Stomach (tissue), 9 donors: ENCODE measurements around the gene AIF1. TPM values are rescaled to one million over a fixed set of nuclear protein-coding genes. Genes with fewer than 3 reads are reported as not detected.
A peak's percentile ranks its signal among the peaks of the same experiment; 100 is the strongest.

Experiments used
- DNase-seq, 2 donors: peaks; one replicate each; pipeline versions ENCODE4 v3.0.0 to v3.0.0-alpha.2; 2013 to 2019
- H3K27ac ChIP-seq, 5 donors: fragments of 200-600 bp in 4 of 5; sonication (generic) in 4 of 5; one replicate each; pipeline ENCODE4 v1.5.1; 2013 to 2019; ENCODE audit warnings: mild to moderate bottlenecking in 1 of 5, moderate library complexity in 1 of 5
- H3K27me3 ChIP-seq, 3 donors: fragments of 200-600 bp; sonication (generic); one replicate each; pipeline ENCODE4 v1.5.1; 2017 to 2019; ENCODE audit warnings: mixed run types in 1 of 3
- H3K36me3 ChIP-seq, 4 donors: fragments of 200-600 bp; sonication (generic); 1 replicate in 3 of 4; 2 replicates in 1 of 4; pipeline ENCODE4 v1.5.1; 2016 to 2019
- H3K4me1 ChIP-seq, 4 donors: fragments of 200-600 bp; sonication (generic); one replicate each; pipeline ENCODE4 v1.5.1; 2016 to 2019
- H3K4me3 ChIP-seq, 4 donors: fragments of 200-600 bp; sonication (generic) in 3 of 4; one replicate each; pipeline ENCODE4 v1.5.1; 2016 to 2019; ENCODE audit warnings: mild to moderate bottlenecking in 1 of 4
- H3K9me3 ChIP-seq, 4 donors: fragments of 200-600 bp; sonication (generic); one replicate each; pipeline ENCODE4 v1.5.1; 2016 to 2019
- EP300 ChIP-seq: sonication (generic); formaldehyde crosslinking; IDR thresholded peaks from one replicate; pipeline ENCODE4 v1.6.1; 2017; ENCODE audit warnings: antibody characterized with exemption
- POLR2A ChIP-seq, 4 donors: fragments of 450-650 bp; IDR thresholded peaks; one replicate each; pipeline ENCODE4 v1.6.1; 2016; ENCODE audit warnings: antibody characterized with exemption in 4 of 4, control low read depth in 2 of 4, mild to moderate bottlenecking in 1 of 4, moderate library complexity in 1 of 4
- POLR2AphosphoS5 ChIP-seq, 3 donors: sonication (generic); formaldehyde crosslinking; IDR thresholded peaks; one replicate each; pipeline ENCODE4 v1.6.1; 2016; ENCODE audit warnings: antibody characterized with exemption in 3 of 3
- WGBS, 5 donors: extraction: QIAGEN DNeasy Blood & Tissue Kit in 3 of 5; methylation state at CpG; one replicate each; pipeline versions ENCODE4 v1.1.5 to v1.1.7; 2013 to 2018; 5-methylcytosine and 5-hydroxymethylcytosine counted together
- intact Hi-C: fragments of 100-400 bp; cut with DNase I; formaldehyde crosslinking; loops from one replicate; pipeline ENCODE4 v1.15.1; 2023; ENCODE audit warnings: low total_unique reads
- polyA plus RNA-seq, 3 donors: library from polyadenylated mRNA; stranded (reverse); fragments of 200-250 nt; gene quantifications; one replicate each; pipeline ENCODE4 v1.2.3, GENCODE V29; 2013
- total RNA-seq, 5 donors: library from RNA; depleted of rRNA; stranded (reverse); fragments of >200 nt; gene quantifications; one replicate each; pipeline versions ENCODE4 v1.1.0 to v1.2.3, GENCODE V29; 2014 to 2016
- TF ChIP-seq, protein P1 (sequence below), 7 experiments: fragments of 450-650 bp in 4 of 7; fragments of 200-600 bp in 3 of 7; sonication (generic) in 3 of 7; IDR thresholded peaks; one replicate each; pipeline ENCODE4 v1.5.1; 2016 to 2019; ENCODE audit warnings: antibody characterized with exemption in 7 of 7, control low read depth in 2 of 7, mild to moderate bottlenecking in 1 of 7
- donor health status: healthy with polysubstance abuse.
- donor health status: Bipolar disorder and iron deficiency.
- donor health status: healthy.

The AIF1 gene
- total and polyA plus RNA-seq, 8 donors, result 3.2 to 74.2 (median 28.2) TPM; not detected in 1

DNA sequence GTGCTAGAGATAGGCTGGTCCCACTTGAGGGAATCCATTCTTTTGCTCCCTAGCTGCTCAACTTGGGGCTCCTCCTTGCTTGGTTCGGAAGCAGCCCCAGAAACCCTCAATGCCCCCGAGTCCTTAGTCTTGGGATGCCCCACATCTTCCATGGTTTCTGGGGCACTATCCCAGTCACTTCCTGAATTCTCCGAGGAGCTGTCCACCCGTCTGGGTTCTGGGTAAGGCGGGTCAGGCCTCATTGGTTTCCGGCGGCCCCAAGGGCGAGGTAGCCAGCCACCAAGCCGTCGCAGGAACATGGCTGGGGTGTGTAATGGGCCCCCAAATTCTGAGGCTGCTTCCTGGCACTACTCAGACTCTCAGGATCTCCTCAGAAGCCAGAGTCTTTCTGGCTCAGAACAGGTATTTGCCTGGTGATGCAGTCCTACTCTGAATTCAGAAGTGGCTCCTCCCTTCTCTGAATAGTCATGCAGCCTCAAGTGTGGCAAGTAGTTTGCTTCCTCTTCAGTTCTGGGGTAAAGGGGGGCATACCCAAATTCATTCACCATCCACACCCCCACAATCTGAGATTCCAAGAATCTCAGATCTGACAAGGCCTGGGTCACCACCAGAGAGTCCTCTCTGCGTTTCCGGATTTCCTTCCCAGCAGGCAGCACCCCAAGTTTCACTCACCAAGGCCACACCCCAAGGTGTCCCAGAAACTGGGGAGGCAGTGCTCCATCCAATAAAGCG lies 44.8 kb downstream of the AIF1 start:
- no peaks in the 10 kb centered on the region for H3K9me3 ChIP-seq
- H3K27ac ChIP-seq, result peak overlapping the region; percentile 78 to 93 (median 91)
- H3K4me3 ChIP-seq, result peak overlapping the region; percentile 69 to 87 (median 80)
- TF ChIP-seq POLR2AphosphoS5 (IDR thresholded peaks at IDR 0.05) (no peak), POLR2A (IDR thresholded peaks at IDR 0.05) (no peak), EP300 (no peak)
- TF ChIP-seq, protein P1, sequence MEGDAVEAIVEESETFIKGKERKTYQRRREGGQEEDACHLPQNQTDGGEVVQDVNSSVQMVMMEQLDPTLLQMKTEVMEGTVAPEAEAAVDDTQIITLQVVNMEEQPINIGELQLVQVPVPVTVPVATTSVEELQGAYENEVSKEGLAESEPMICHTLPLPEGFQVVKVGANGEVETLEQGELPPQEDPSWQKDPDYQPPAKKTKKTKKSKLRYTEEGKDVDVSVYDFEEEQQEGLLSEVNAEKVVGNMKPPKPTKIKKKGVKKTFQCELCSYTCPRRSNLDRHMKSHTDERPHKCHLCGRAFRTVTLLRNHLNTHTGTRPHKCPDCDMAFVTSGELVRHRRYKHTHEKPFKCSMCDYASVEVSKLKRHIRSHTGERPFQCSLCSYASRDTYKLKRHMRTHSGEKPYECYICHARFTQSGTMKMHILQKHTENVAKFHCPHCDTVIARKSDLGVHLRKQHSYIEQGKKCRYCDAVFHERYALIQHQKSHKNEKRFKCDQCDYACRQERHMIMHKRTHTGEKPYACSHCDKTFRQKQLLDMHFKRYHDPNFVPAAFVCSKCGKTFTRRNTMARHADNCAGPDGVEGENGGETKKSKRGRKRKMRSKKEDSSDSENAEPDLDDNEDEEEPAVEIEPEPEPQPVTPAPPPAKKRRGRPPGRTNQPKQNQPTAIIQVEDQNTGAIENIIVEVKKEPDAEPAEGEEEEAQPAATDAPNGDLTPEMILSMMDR (IDR thresholded peaks at IDR 0.05), result no peak
- peaks cover 14 to 52% (median 48%) of the 10 kb centered on the region in 4 donors for H3K36me3 ChIP-seq
- H3K27me3 ChIP-seq, result no peaks in the 10 kb centered on the region
- 6 to 28% (median 12%) methylated on average over 13 of the region's 13 CpGs for WGBS, 5 donors
- DNase-seq, result peak in 1 of 2 donors; percentile 54
- intact Hi-C loops, result no loop called here
- H3K4me1 ChIP-seq, result peaks cover 40 to 85% (median 76%) of the 10 kb centered on the region in 4 donors

DNA sequence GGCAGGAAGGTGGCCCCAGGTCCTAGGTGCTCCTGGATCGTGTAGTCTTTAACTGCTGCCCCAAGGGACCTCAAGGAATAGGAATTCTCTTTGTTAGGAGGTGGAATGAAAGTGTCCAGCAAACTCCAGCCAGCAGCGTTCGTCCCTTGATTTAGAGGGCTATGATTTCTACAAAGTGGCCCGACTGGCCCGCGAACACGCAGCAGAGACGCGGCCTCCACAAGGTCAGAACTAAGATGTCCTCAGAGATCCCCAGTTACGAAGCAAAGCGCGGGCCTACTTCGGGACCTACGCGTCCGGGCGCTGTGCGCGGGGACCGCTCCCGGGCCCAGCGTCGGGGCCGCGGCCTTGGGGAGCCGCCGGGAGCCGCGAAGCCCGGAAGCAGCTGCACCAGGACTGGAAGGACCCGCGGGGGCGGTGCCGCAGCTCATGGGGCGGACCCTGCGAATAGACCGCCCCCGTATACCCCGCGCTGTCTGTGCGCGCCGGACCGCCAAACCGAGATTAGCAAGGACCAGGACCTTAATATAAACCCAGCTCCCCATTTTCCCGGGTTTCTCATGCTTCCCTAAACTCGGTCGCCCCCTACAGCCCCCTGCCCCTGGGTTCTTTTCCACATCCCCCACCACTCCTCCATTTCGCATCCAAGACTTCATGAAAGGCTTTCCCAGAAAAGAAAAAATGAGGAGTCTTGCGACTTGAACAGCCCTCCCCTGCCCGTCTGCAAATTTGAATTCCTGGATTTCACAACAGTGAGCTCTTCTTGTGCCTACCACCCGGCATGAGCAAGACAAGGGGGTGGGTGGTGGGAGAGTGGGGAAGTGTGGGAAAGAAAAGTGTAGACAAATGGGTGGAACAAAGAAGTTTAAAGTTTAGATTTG lies 45.6 kb downstream of the AIF1 start, which contains the start of gene C6orf47:
Gene C6orf47 (minus strand): TSS at position 398 of the 881 bp plus-strand sequence. CDS start 831 bp downstream, outside the sequence.
- Histone ChIP-seq H3K27me3 (no peaks in the 10 kb centered on the region), H3K4me1 (peaks cover 40 to 82% (median 75%) of the 10 kb centered on the region in 4 donors), H3K36me3 (peaks cover 14 to 50% (median 41%) of the 10 kb centered on the region in 4 donors), H3K9me3 (no peaks in the 10 kb centered on the region), H3K4me3 (peak within 1 kb of the TSS; percentile 69 to 87 (median 80)), H3K27ac (peak within 1 kb of the TSS; percentile 78 to 93 (median 91))
- TF ChIP-seq POLR2AphosphoS5 (IDR thresholded peaks at IDR 0.05), result peak; percentile 55 to 97 (median 89)
- TF ChIP-seq, protein P1 (IDR thresholded peaks at IDR 0.05), result no peak
- TF ChIP-seq POLR2A (IDR thresholded peaks at IDR 0.05), result peak in 1 of 4 donors; percentile 78
- no peak for TF ChIP-seq EP300
- intact Hi-C loops, result no loop called here
- peak; percentile 90 to 96 for DNase-seq
- WGBS, 5 donors, result 0 to 1% (median 1%) methylated on average over 26 to 52 of the region's 52 CpGs

DNA sequence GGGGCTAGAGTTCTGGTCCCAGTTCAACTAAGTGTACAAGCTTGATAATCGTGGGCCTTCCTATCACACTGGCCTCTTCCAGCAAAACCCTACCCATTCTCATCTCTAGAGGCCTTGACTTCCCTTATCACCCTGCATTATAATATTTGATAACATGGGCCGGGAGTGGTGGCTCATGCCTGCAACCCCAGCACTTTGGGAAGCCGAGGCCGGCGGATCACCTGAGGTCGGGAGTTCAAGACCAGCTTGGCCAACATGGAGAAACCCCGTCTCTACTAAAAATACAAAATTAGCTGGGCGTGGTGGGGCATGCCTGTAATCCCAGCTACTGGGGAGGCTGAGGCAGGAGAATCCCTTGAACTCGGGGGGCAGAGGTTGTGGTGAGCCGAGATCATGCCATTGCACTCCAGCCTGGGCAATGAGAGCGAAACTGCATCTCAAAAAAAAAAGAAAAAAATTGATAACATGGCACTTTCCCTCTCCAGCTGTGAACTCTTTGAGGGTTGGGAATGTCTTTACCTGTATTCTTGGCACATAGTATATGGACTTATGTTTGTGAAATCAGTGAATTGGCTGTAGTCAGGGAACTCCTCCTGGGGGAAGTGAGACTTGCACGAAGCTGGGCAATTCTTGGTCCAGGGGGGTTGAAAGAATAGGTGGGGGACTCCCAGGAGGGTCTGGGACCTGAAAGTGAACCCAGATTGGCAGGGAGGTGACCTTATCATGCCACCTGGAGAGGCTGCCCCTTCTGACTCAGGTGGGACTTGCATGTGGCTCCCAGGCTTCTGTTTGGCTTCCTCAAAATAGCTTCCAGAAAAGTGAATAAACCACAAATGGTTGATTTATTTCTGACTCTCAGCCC lies 46.5 kb downstream of the AIF1 start:
- H3K4me3 ChIP-seq, result peak overlapping the region; percentile 69 to 87 (median 80)
- peaks cover 42 to 77% (median 74%) of the 10 kb centered on the region in 4 donors for H3K4me1 ChIP-seq
- H3K36me3 ChIP-seq, result peaks cover 14 to 41% (median 32%) of the 10 kb centered on the region in 4 donors
- TF ChIP-seq EP300, result no peak
- TF ChIP-seq, protein P1 (IDR thresholded peaks at IDR 0.05), result no peak
- no peak for TF ChIP-seq POLR2A (IDR thresholded peaks at IDR 0.05)
- TF ChIP-seq POLR2AphosphoS5 (IDR thresholded peaks at IDR 0.05), result no peak
- H3K27me3 ChIP-seq, result no peaks in the 10 kb centered on the region
- H3K27ac ChIP-seq, result peak overlapping the region; percentile 78 to 93 (median 91)
- WGBS, 5 donors, result 54 to 75% (median 64%) methylated on average over 12 of the region's 12 CpGs
- intact Hi-C loops, result no loop called here
- no peaks in the 10 kb centered on the region for H3K9me3 ChIP-seq
- no peak for DNase-seq
